Measurements from ENCODE around the gene SNHG17. TPM values are rescaled to one million over a fixed set of nuclear protein-coding genes. Genes with fewer than 3 reads are reported as not detected.
"Not testable (repeated sequence)": the region's sequence is repeated elsewhere in the genome, so short reads cannot be mapped to it uniquely, and the experiment has no call there.

Gene SNHG17
- total RNA-seq, 4 donors from 2014 or later: 13.3 to 38.4 (median 18.7) TPM

GRCh38 chr20:38386004-38386403, 49.1 kb downstream of the SNHG17 start:
- Histone ChIP-seq H3K4me1 (no peaks in the 10 kb centered on the region), H3K27me3 (no peaks in the 10 kb centered on the region), H3K36me3 (no peaks in the 10 kb centered on the region), H3K9me3 (no peaks in the 10 kb centered on the region), H3K27ac (no peak overlapping the region), H3K4me3 (replicated peaks in 1 of 3) (no peak overlapping the region)
- 76 to 85% methylated on average over 8 of the region's 8 CpGs for WGBS, 2 donors
- no peak for TF ChIP-seq POLR2A (IDR thresholded peaks at IDR 0.05)
- no peak for TF ChIP-seq CTCF (IDR thresholded peaks at IDR 0.05)
- DNase-seq: no peak
- intact Hi-C loops (cut with DNase I): no loop called here

GRCh38 chr20:38383147-38383546, 52.0 kb downstream of the SNHG17 start:
- Histone ChIP-seq H3K9me3 (no peaks in the 10 kb centered on the region), H3K36me3 (no peaks in the 10 kb centered on the region), H3K4me1 (no peaks in the 10 kb centered on the region), H3K27me3 (no peaks in the 10 kb centered on the region), H3K4me3 (replicated peaks in 1 of 3) (no peak overlapping the region), H3K27ac (no peak overlapping the region)
- WGBS, 2 donors: 80 to 87% methylated on average over 4 of the region's 4 CpGs
- no peak for TF ChIP-seq POLR2A (IDR thresholded peaks at IDR 0.05)
- TF ChIP-seq CTCF (IDR thresholded peaks at IDR 0.05): no peak
- no peak for DNase-seq
- intact Hi-C loops (cut with DNase I): no loop called here

GRCh38 chr20:38377838-38378237, 57.3 kb downstream of the SNHG17 start:
- H3K27me3 ChIP-seq; H3K4me1 ChIP-seq; H3K36me3 ChIP-seq; H3K9me3 ChIP-seq; H3K27ac ChIP-seq; H3K4me3 ChIP-seq (replicated peaks in 1 of 3); DNase-seq; intact Hi-C loops (cut with DNase I): not testable (repeated sequence)
- WGBS, 2 donors: 75 to 83% methylated on average over 2 to 5 of the region's 5 CpGs

- 82 to 85% methylated on average over 11 of the region's 11 CpGs for WGBS, 2 donors
- intact Hi-C loops (cut with DNase I): no loop called here
- TF ChIP-seq CTCF (IDR thresholded peaks at IDR 0.05): no peak
- TF ChIP-seq POLR2A (IDR thresholded peaks at IDR 0.05): no peak
- no peak overlapping the region for H3K27ac ChIP-seq
- no peaks in the 10 kb centered on the region for H3K4me1 ChIP-seq
- DNase-seq: no peak
- H3K4me3 ChIP-seq (replicated peaks in 1 of 3): no peak overlapping the region
- no peaks in the 10 kb centered on the region for H3K36me3 ChIP-seq
- no peaks in the 10 kb centered on the region for H3K27me3 ChIP-seq
- no peaks in the 10 kb centered on the region for H3K9me3 ChIP-seq
Observed at GRCh38 chr20:38377039-38377685, 58.0 kb downstream of the SNHG17 start.

GRCh38 chr20:38373898-38374297, 61.2 kb downstream of the SNHG17 start:
- no peak overlapping the region for H3K4me3 ChIP-seq (replicated peaks in 1 of 3)
- H3K27me3 ChIP-seq: no peaks in the 10 kb centered on the region
- no peaks in the 10 kb centered on the region for H3K36me3 ChIP-seq
- WGBS, 2 donors: 83 to 90% methylated on average over 4 of the region's 5 CpGs
- H3K4me1 ChIP-seq: no peaks in the 10 kb centered on the region
- H3K27ac ChIP-seq: no peak overlapping the region
- intact Hi-C loops (cut with DNase I): no loop called here
- no peak for DNase-seq
- TF ChIP-seq POLR2A (IDR thresholded peaks at IDR 0.05) (no peak), CTCF (IDR thresholded peaks at IDR 0.05) (no peak)
- no peaks in the 10 kb centered on the region for H3K9me3 ChIP-seq

Data from thyroid gland (tissue), 4 donors.